HEK293T (cell line): ENCODE results near the gene PSMC4.

ENCODE experiments used
- CTCF ChIA-PET: fragments of 350-600 bp; formaldehyde crosslinking; extraction: SDS; loops from one replicate; lab custom pipeline; 2021; ENCODE audit warnings: antibody characterized with exemption, inconsistent platforms; lab: Yijun Ruan, JAX
- POLR2A ChIA-PET: fragments of 350-600 bp; formaldehyde crosslinking; extraction: SDS; loops from one replicate; lab custom pipeline; 2020; ENCODE audit warnings: antibody characterized with exemption, inconsistent platforms; lab: Yijun Ruan, JAX
- DNase-seq: peaks from one replicate; pipeline ENCODE4 v3.0.0; 2012; ENCODE audit warnings: mixed read lengths; ENCODE audit errors: extremely low spot score
- ARNT ChIP-seq: fragments of 450-650 bp; IDR thresholded peaks from 2 replicates; pipeline ENCODE4 v1.6.1; 2017; ENCODE audit warnings: mild to moderate bottlenecking
- BHLHE40 ChIP-seq: fragments of 450-650 bp; IDR thresholded peaks from 2 replicates; pipeline ENCODE4 v1.6.1; 2016; ENCODE audit warnings: mild to moderate bottlenecking, moderate library complexity, borderline replicate concordance
- CTBP1 ChIP-seq: fragments of 450-650 bp; IDR thresholded peaks from 2 replicates; pipeline ENCODE4 v1.6.1; 2016; ENCODE audit warnings: borderline replicate concordance
- ELF4 ChIP-seq: fragments of 450-650 bp; IDR thresholded peaks from 2 replicates; pipeline ENCODE4 v1.6.1; 2017; ENCODE audit warnings: antibody characterized with exemption
- FOXA1 ChIP-seq: fragments of 450-650 bp; IDR thresholded peaks from 2 replicates; pipeline ENCODE4 v1.6.1; 2016; ENCODE audit warnings: mild to moderate bottlenecking
- FOXK2 ChIP-seq: fragments of 450-650 bp; IDR thresholded peaks from 2 replicates; pipeline ENCODE4 v1.6.1; 2016; ENCODE audit warnings: mild to moderate bottlenecking
- FOXM1 ChIP-seq: fragments of 450-650 bp; IDR thresholded peaks from 2 replicates; pipeline ENCODE4 v1.6.1; 2017; ENCODE audit warnings: mild to moderate bottlenecking, borderline replicate concordance
- HDGF ChIP-seq: fragments of 450-650 bp; IDR thresholded peaks from 2 replicates; pipeline ENCODE4 v1.6.1; 2017; ENCODE audit warnings: antibody characterized with exemption, borderline replicate concordance
- L3MBTL2 ChIP-seq: fragments of 450-650 bp; conservative IDR thresholded peaks from 2 replicates; pipeline ENCODE4 v1.6.1; 2016; ENCODE audit warnings: mild to moderate bottlenecking
- LEF1 ChIP-seq: fragments of 450-650 bp; IDR thresholded peaks from 2 replicates; pipeline ENCODE4 v1.6.1; 2017; ENCODE audit warnings: mild to moderate bottlenecking, borderline replicate concordance
- NFRKB ChIP-seq: fragments of 450-650 bp; IDR thresholded peaks from 2 replicates; pipeline ENCODE4 v1.6.1; 2016; ENCODE audit warnings: mild to moderate bottlenecking, moderate library complexity
- PKNOX1 ChIP-seq: fragments of 450-650 bp; IDR thresholded peaks from 2 replicates; pipeline ENCODE4 v1.6.1; 2016
- SP1 ChIP-seq: fragments of 450-650 bp; IDR thresholded peaks from 2 replicates; pipeline ENCODE4 v1.6.1; 2017
- SUZ12 ChIP-seq: fragments of 450-650 bp; IDR thresholded peaks from 2 replicates; pipeline ENCODE4 v1.6.1; 2016; ENCODE audit warnings: mild to moderate bottlenecking
- TARDBP ChIP-seq: fragments of 450-650 bp; IDR thresholded peaks from 2 replicates; pipeline ENCODE4 v1.6.1; 2016
- ZNF384 ChIP-seq: fragments of 450-650 bp; IDR thresholded peaks from 2 replicates; pipeline ENCODE4 v1.6.1; 2016

Gene PSMC4

GRCh38 chr19:40025938-40026596 lies 55.1 kb downstream of the PSMC4 start:
- ChIA-PET CTCF (no interaction called here), POLR2A (no interaction called here)
- no peak for TF ChIP-seq SP1
- no peak for TF ChIP-seq PKNOX1
- no peak for TF ChIP-seq TARDBP
- no peak for TF ChIP-seq CTBP1
- no peak for TF ChIP-seq HDGF
- TF ChIP-seq ELF4: no peak
- no peak for TF ChIP-seq FOXA1
- TF ChIP-seq NFRKB: no peak
- TF ChIP-seq FOXK2: no peak
- TF ChIP-seq LEF1: no peak
- no peak for TF ChIP-seq L3MBTL2
- TF ChIP-seq BHLHE40: no peak
- no peak for TF ChIP-seq ZNF384
- TF ChIP-seq ARNT: no peak
- TF ChIP-seq FOXM1: no peak
- TF ChIP-seq SUZ12: no peak
- no peak for DNase-seq

- CTCF ChIA-PET: no interaction called here
- no peak for TF ChIP-seq SP1
- TF ChIP-seq L3MBTL2: 0 out of 2 replicates have a peak, but pooled peaks have one; percentile 18
Measured at GRCh38 chr19:40026597-40026970, 55.6 kb downstream of the PSMC4 start.

More at GRCh38 chr19:40026597-40026970, 55.6 kb downstream of the PSMC4 start:
- no peak for DNase-seq
- POLR2A ChIA-PET: no interaction called here
